Stimulated activated CD8-positive, alpha-beta memory T cell treated with anti-CD3 and anti-CD28 coated beads, Interleukin-7, amount 100 ng/mL, for 48 hours (primary cell): ENCODE results near the gene SCAMP1.
"Not testable (repeated sequence)": the region's sequence is repeated elsewhere in the genome, so short reads cannot be mapped to it uniquely, and the experiment has no call there.

Experiments used
- DNase-seq, 2 donors: peaks; one replicate each; pipeline ENCODE4 v3.0.0-alpha.2; 2020; ENCODE audit warnings: low read depth in 1 of 2; ENCODE audit errors: extremely low read depth in 1 of 2

The SCAMP1 gene

GRCh38 chr5:78360924-78361630, 660 bp downstream of the SCAMP1 start:
- peak in 1 of 2 donors; percentile 49 for DNase-seq

- no peak for DNase-seq
Measured at GRCh38 chr5:78361631-78361993, 1.2 kb downstream of the SCAMP1 start.

GRCh38 chr5:78362220-78362619, 1.8 kb downstream of the SCAMP1 start:
- DNase-seq = no peak

- no peak for DNase-seq
Measured at GRCh38 chr5:78364005-78364404, 3.6 kb downstream of the SCAMP1 start.

GRCh38 chr5:78367318-78367991, 7.0 kb downstream of the SCAMP1 start:
- no peak for DNase-seq

GRCh38 chr5:78369680-78370079, 9.3 kb downstream of the SCAMP1 start:
- DNase-seq = no peak

- DNase-seq = no peak
Measured at GRCh38 chr5:78373231-78373630, 12.8 kb downstream of the SCAMP1 start.

GRCh38 chr5:78376315-78376714, 15.9 kb downstream of the SCAMP1 start:
- DNase-seq = no peak

GRCh38 chr5:78377056-78377717, 16.8 kb downstream of the SCAMP1 start:
- DNase-seq = no peak

- DNase-seq = no peak
Measured at GRCh38 chr5:78377718-78378105, 17.3 kb downstream of the SCAMP1 start.

GRCh38 chr5:78387468-78388153, 27.2 kb downstream of the SCAMP1 start:
- DNase-seq = no peak

GRCh38 chr5:78391357-78391756, 30.9 kb downstream of the SCAMP1 start:
- DNase-seq = not testable (repeated sequence)

GRCh38 chr5:78397831-78398230, 37.4 kb downstream of the SCAMP1 start:
- no peak for DNase-seq

GRCh38 chr5:78399116-78399515, 38.7 kb downstream of the SCAMP1 start:
- no peak for DNase-seq

- no peak for DNase-seq
Measured at GRCh38 chr5:78404682-78405293, 44.4 kb downstream of the SCAMP1 start.

GRCh38 chr5:78405829-78406750, 45.7 kb downstream of the SCAMP1 start:
- DNase-seq = no peak

GRCh38 chr5:78407458-78407857, 47.0 kb downstream of the SCAMP1 start:
- DNase-seq = no peak

GRCh38 chr5:78411586-78411985, 51.2 kb downstream of the SCAMP1 start:
- no peak for DNase-seq

- no peak for DNase-seq
Measured at GRCh38 chr5:78416677-78417425, 56.4 kb downstream of the SCAMP1 start.
